Measurements from ENCODE around the gene DYRK3. TPM values are rescaled to one million over a fixed set of nuclear protein-coding genes. Genes with fewer than 3 reads are reported as not detected.

Gene DYRK3
- total RNA-seq, 4 donors from 2014 or later, result 5.4 to 12.7 (median 5.7) TPM

GRCh38 chr1:206589206-206589605 lies 46.1 kb upstream of the DYRK3 start:
- H3K36me3 ChIP-seq, result peaks cover 0 to 93% (median 21%) of the 10 kb centered on the region in 3 donors
- no peak overlapping the region for H3K4me3 ChIP-seq
- no peak for DNase-seq (ENCODE audit: low spot score in 2 of 2)
- TF ChIP-seq CTCF (IDR thresholded peaks at IDR 0.05), result no peak
- TF ChIP-seq EP300 (IDR thresholded peaks at IDR 0.05), result peak in 1 of 2 donors; percentile 14
- H3K27me3 ChIP-seq, result no peaks in the 10 kb centered on the region
- WGBS, 2 donors, result 30 to 42% methylated on average over 7 of the region's 7 CpGs
- H3K27ac ChIP-seq, result peak overlapping the region in 3 of 4 donors; percentile 22 to 70 (median 60)
- no peaks in the 10 kb centered on the region for H3K9me3 ChIP-seq
- peaks cover 0 to 45% (median 27%) of the 10 kb centered on the region in 4 donors for H3K4me1 ChIP-seq

GRCh38 chr1:206590025-206590758 lies 45.1 kb upstream of the DYRK3 start:
- H3K4me3 ChIP-seq, result no peak overlapping the region
- peaks cover 0 to 39% (median 27%) of the 10 kb centered on the region in 4 donors for H3K4me1 ChIP-seq
- H3K27me3 ChIP-seq, result no peaks in the 10 kb centered on the region
- H3K9me3 ChIP-seq, result no peaks in the 10 kb centered on the region
- peaks cover 0 to 95% (median 12%) of the 10 kb centered on the region in 3 donors for H3K36me3 ChIP-seq
- TF ChIP-seq POLR2A (IDR thresholded peaks at IDR 0.05), result no peak
- TF ChIP-seq EP300 (IDR thresholded peaks at IDR 0.05), result no peak
- TF ChIP-seq CTCF (IDR thresholded peaks at IDR 0.05), result peak in 1 of 5 experiments; percentile 29
- 46 to 48% methylated on average over 8 of the region's 8 CpGs for WGBS, 2 donors
- H3K27ac ChIP-seq, result peak overlapping the region in 3 of 4 donors; percentile 0 to 70 (median 60)
- no peak for DNase-seq (ENCODE audit: low spot score in 2 of 2)

- H3K36me3 ChIP-seq, result peaks cover 0 to 95% (median 12%) of the 10 kb centered on the region in 3 donors
Observed at GRCh38 chr1:206591226-206591625, 44.1 kb upstream of the DYRK3 start.

GRCh38 chr1:206591696-206592095 lies 43.6 kb upstream of the DYRK3 start:
- Histone ChIP-seq H3K36me3 (peaks cover 0 to 95% (median 12%) of the 10 kb centered on the region in 3 donors), H3K9me3 (no peaks in the 10 kb centered on the region), H3K4me3 (no peak overlapping the region), H3K27me3 (no peaks in the 10 kb centered on the region), H3K4me1 (peaks cover 0 to 39% (median 27%) of the 10 kb centered on the region in 4 donors), H3K27ac (no peak overlapping the region)
- no peak for DNase-seq (ENCODE audit: low spot score in 2 of 2)
- 86% methylated on average over 9 of the region's 9 CpGs for WGBS, 2 donors
- TF ChIP-seq CTCF (IDR thresholded peaks at IDR 0.05) (no peak), POLR2A (IDR thresholded peaks at IDR 0.05) (no peak), EP300 (IDR thresholded peaks at IDR 0.05) (no peak)

More at GRCh38 chr1:206591226-206591625, 44.1 kb upstream of the DYRK3 start:
- Histone ChIP-seq H3K4me1 (peaks cover 0 to 39% (median 27%) of the 10 kb centered on the region in 4 donors), H3K27ac (peak overlapping the region in 1 of 4 donors; percentile 21), H3K27me3 (no peaks in the 10 kb centered on the region), H3K9me3 (no peaks in the 10 kb centered on the region), H3K4me3 (no peak overlapping the region)
- no peak for TF ChIP-seq POLR2A (IDR thresholded peaks at IDR 0.05)
- TF ChIP-seq EP300 (IDR thresholded peaks at IDR 0.05), result no peak
- TF ChIP-seq CTCF (IDR thresholded peaks at IDR 0.05), result no peak
- WGBS, 2 donors, result 81 to 87% methylated on average over 5 of the region's 5 CpGs
- no peak for DNase-seq (ENCODE audit: low spot score in 2 of 2)

GRCh38 chr1:206593351-206593925 lies 41.9 kb upstream of the DYRK3 start:
- Histone ChIP-seq H3K36me3 (peaks cover 0 to 95% (median 16%) of the 10 kb centered on the region in 3 donors), H3K9me3 (no peaks in the 10 kb centered on the region), H3K4me1 (peaks cover 0 to 29% (median 25%) of the 10 kb centered on the region in 4 donors), H3K27me3 (no peaks in the 10 kb centered on the region), H3K4me3 (no peak overlapping the region), H3K27ac (no peak overlapping the region)
- 89 to 95% methylated on average over 7 of the region's 7 CpGs for WGBS, 2 donors
- TF ChIP-seq CTCF (IDR thresholded peaks at IDR 0.05) (no peak), EP300 (IDR thresholded peaks at IDR 0.05) (no peak), POLR2A (IDR thresholded peaks at IDR 0.05) (no peak)
- no peak for DNase-seq (ENCODE audit: low spot score in 2 of 2)

Measured in tibial nerve (tissue), 4 donors.